ENCODE data around the gene FGF18. TPM values are rescaled to one million over a fixed set of nuclear protein-coding genes. Genes with fewer than 3 reads are reported as not detected.

FGF18 gene
- total and polyA plus RNA-seq, 2 donors (not counting 3 experiments of a cell fraction or from before 2014, with no cell fraction given) = 0.04 to 0.27 TPM

DNA sequence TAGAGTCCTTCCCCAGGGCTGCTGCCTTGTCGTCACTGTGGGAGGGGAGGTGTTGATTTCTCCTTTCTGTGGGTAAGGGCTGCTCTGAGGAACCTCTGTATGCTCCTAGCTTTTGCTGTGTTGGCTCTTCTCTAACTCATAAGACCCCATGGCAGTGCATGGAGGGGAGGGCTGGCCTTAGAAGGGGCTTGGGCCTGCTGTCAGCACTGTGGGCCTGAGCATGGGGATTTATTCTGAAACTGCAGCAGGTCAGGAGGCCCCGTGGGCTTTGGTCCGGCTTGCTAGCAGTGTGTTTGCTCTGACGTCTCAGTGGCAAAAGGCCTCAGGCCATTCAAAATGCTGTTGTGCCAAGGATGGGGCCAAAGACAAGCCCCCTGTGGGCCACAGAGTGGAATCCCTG, 6.8 kb downstream of the FGF18 start:
- TF ChIP-seq, protein P1, sequence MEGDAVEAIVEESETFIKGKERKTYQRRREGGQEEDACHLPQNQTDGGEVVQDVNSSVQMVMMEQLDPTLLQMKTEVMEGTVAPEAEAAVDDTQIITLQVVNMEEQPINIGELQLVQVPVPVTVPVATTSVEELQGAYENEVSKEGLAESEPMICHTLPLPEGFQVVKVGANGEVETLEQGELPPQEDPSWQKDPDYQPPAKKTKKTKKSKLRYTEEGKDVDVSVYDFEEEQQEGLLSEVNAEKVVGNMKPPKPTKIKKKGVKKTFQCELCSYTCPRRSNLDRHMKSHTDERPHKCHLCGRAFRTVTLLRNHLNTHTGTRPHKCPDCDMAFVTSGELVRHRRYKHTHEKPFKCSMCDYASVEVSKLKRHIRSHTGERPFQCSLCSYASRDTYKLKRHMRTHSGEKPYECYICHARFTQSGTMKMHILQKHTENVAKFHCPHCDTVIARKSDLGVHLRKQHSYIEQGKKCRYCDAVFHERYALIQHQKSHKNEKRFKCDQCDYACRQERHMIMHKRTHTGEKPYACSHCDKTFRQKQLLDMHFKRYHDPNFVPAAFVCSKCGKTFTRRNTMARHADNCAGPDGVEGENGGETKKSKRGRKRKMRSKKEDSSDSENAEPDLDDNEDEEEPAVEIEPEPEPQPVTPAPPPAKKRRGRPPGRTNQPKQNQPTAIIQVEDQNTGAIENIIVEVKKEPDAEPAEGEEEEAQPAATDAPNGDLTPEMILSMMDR (IDR thresholded peaks at IDR 0.05; ENCODE audit: extremely low read depth in 1 of 2, insufficient read depth in 1 of 2, low read depth in 1 of 2, low read length in 2 of 2) = no peak
- TF ChIP-seq FOS (IDR thresholded peaks at IDR 0.05; ENCODE audit: borderline replicate concordance, insufficient read depth, low read length) = no peak
- TF ChIP-seq MYC (IDR thresholded peaks at IDR 0.05; ENCODE audit: low read depth, low read length) = no peak
- TF ChIP-seq POLR2AphosphoS5 (IDR thresholded peaks at IDR 0.05; ENCODE audit: insufficient read depth, low read depth, low read length) = no peak
- no peak for TF ChIP-seq GATA2 (IDR thresholded peaks at IDR 0.05; ENCODE audit: insufficient read depth, insufficient read length, low read depth, low read length)
- no peak for TF ChIP-seq POLR2A (IDR thresholded peaks at IDR 0.05; ENCODE audit: low read depth, low read length)
- no peak for TF ChIP-seq JUN (IDR thresholded peaks at IDR 0.05; ENCODE audit: borderline replicate concordance, insufficient read depth, insufficient read length, low read depth)
- no peak for TF ChIP-seq EZH2 (IDR thresholded peaks at IDR 0.05; ENCODE audit: borderline replicate concordance, low read depth, low read length, severe bottlenecking)
- no peak for TF ChIP-seq MAX (IDR thresholded peaks at IDR 0.05; ENCODE audit: insufficient read depth, insufficient read length)
- Histone ChIP-seq H3K27me3 (ENCODE audit: control insufficient read depth in 2 of 2, insufficient read depth in 2 of 2, low read length in 2 of 2) (peaks cover 2 to 3% of the 10 kb centered on the region in 2 experiments), H2AFZ (ENCODE audit: low read depth, low read length) (no peak overlapping the region), H3K79me2 (ENCODE audit: control insufficient read depth, insufficient read depth, low read length) (no peaks in the 10 kb centered on the region), H3K36me3 (ENCODE audit: control insufficient read depth in 2 of 2, extremely low read depth in 1 of 2, insufficient read depth in 2 of 2, low read length in 2 of 2) (no peaks in the 10 kb centered on the region), H3K27ac (ENCODE audit: insufficient read depth, low read depth, low read length) (no peak overlapping the region), H3K9me1 (replicated peaks; ENCODE audit: control insufficient read depth, extremely low read depth, insufficient read depth, low read length) (no peaks in the 10 kb centered on the region), H3K4me3 (replicated peaks in 1 of 3; ENCODE audit: insufficient read depth in 1 of 3, low read depth in 1 of 3, low read length in 3 of 3) (no peak overlapping the region), H3K4me2 (ENCODE audit: insufficient read depth, low read length) (no peak overlapping the region), H3K4me1 (ENCODE audit: control insufficient read depth, extremely low read depth, insufficient read depth, low read length) (no peaks in the 10 kb centered on the region), H3K9ac (replicated peaks; ENCODE audit: extremely low read depth, insufficient read depth, low read length) (no peak overlapping the region), H3K9me3 (replicated peaks; ENCODE audit: control insufficient read depth, insufficient read depth, low read length) (no peaks in the 10 kb centered on the region), H4K20me1 (replicated peaks; ENCODE audit: control insufficient read depth, extremely low read depth, insufficient read depth, low read length) (no peaks in the 10 kb centered on the region)
- no TSS peak for BruUV-seq (replicated peaks)
- POLR2A ChIA-PET = no interaction called here
- intact Hi-C loops (cut with micrococcal nuclease) (no loop called here), dilution Hi-C loops (cut with MboI; ENCODE audit: extremely low pct_ligation_motif_present, low sequenced_read_pairs) (no loop called here)
- FAIRE-seq (no peak), DNase-seq (ENCODE audit: low read depth, low spot score) (no peak)
- CTCF ChIA-PET = no interaction called here

Data from endothelial cell of umbilical vein (primary cell).